Measurements from ENCODE around the gene CPA4. TPM values are rescaled to one million over a fixed set of nuclear protein-coding genes. Genes with fewer than 3 reads are reported as not detected.

The CPA4 gene
- total RNA-seq, 4 donors from 2014 or later, result not detected

DNA sequence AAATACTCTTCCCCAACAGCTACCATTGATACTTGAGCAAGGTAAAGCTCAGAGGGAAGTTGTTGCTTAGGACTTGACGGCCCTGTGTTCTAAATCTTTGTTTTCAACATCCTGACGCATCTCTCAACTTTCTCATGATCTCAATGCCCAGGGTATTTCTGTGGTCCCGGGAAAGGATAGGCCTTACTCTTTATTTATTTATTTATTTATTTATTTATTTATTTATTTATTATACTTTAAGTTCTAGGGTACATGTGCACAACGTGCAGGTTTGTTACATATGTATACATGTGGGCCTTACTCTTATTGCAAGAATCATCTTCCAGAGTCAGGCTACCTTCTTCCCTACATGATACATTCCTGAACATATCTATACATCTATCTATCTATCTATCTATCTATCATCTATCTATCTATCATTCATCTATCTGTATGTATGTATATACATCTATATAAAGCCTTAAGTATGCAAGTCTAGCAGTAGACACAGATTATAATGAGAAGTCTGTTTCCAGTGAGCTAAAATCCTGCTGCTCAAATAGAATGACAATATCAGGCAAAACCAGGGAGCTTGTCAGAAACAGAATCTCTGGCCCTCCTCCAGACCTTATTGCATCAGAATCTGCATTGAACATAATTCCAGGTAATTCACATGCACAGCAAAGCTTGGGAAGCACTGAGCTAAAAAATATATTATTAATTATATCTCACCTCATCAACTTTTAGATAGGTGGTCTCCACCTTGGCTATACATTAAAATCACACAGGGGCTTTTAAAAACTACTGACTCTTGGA is 39.5 kb downstream of the CPA4 start:
- TF ChIP-seq POLR2A (IDR thresholded peaks at IDR 0.05), result no peak
- TF ChIP-seq, protein P1, sequence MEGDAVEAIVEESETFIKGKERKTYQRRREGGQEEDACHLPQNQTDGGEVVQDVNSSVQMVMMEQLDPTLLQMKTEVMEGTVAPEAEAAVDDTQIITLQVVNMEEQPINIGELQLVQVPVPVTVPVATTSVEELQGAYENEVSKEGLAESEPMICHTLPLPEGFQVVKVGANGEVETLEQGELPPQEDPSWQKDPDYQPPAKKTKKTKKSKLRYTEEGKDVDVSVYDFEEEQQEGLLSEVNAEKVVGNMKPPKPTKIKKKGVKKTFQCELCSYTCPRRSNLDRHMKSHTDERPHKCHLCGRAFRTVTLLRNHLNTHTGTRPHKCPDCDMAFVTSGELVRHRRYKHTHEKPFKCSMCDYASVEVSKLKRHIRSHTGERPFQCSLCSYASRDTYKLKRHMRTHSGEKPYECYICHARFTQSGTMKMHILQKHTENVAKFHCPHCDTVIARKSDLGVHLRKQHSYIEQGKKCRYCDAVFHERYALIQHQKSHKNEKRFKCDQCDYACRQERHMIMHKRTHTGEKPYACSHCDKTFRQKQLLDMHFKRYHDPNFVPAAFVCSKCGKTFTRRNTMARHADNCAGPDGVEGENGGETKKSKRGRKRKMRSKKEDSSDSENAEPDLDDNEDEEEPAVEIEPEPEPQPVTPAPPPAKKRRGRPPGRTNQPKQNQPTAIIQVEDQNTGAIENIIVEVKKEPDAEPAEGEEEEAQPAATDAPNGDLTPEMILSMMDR (IDR thresholded peaks at IDR 0.05), result no peak
- no peak for DNase-seq
- Histone ChIP-seq H3K36me3 (no peaks in the 10 kb centered on the region), H3K27ac (no peak overlapping the region), H3K4me1 (no peaks in the 10 kb centered on the region), H3K4me3 (no peak overlapping the region), H3K9me3 (no peaks in the 10 kb centered on the region), H3K27me3 (no peaks in the 10 kb centered on the region)

DNA sequence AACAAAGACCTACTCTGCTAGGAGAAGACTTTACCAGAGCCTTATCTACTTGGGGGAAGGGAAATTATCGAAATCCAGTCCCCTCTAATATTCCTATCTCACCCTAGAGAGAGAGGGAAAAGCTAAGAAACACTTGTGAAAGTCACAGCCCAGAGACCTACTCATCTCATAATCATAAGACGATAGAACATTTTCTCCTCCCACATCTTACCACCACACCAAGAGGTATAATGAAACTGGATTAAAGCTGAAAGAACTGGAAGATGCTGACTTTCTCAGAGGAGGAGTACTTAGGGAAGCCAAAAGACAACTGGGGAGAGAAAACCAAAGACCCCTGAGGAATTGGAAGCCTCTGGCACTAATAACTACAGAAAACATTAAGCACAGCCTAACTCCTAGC is 40.9 kb downstream of the CPA4 start:
- no peaks in the 10 kb centered on the region for H3K36me3 ChIP-seq
- DNase-seq, result no peak
- H3K9me3 ChIP-seq, result no peaks in the 10 kb centered on the region
- no peak overlapping the region for H3K4me3 ChIP-seq
- H3K4me1 ChIP-seq, result no peaks in the 10 kb centered on the region
- TF ChIP-seq, protein P1 (IDR thresholded peaks at IDR 0.05), result no peak
- TF ChIP-seq POLR2A (IDR thresholded peaks at IDR 0.05), result no peak
- H3K27me3 ChIP-seq, result no peaks in the 10 kb centered on the region
- no peak overlapping the region for H3K27ac ChIP-seq

DNA sequence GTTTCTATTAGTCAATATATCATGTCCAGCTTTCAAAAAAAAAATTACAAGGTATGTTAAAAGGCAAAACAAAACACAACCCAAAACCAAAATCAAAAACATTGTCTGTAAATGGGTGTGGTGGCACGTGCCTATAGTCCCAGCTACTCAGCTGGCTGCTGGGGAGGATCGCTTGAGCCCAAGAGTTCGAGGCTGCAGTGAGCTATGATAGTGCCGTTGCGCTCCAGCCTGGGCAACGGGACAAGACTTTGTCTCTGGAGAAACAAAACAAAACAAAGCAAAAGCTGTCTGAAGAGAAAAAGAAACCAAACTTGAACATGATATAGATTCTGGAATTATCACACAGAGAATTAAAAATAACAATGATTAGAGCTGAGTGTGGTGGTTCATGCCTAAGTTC is 41.3 kb downstream of the CPA4 start:
- H3K27me3 ChIP-seq, result no peaks in the 10 kb centered on the region
- H3K9me3 ChIP-seq, result no peaks in the 10 kb centered on the region
- DNase-seq, result no peak
- H3K27ac ChIP-seq, result no peak overlapping the region
- TF ChIP-seq, protein P1 (IDR thresholded peaks at IDR 0.05), result no peak
- no peak for TF ChIP-seq POLR2A (IDR thresholded peaks at IDR 0.05)
- no peaks in the 10 kb centered on the region for H3K36me3 ChIP-seq
- no peaks in the 10 kb centered on the region for H3K4me1 ChIP-seq
- H3K4me3 ChIP-seq, result no peak overlapping the region

DNA sequence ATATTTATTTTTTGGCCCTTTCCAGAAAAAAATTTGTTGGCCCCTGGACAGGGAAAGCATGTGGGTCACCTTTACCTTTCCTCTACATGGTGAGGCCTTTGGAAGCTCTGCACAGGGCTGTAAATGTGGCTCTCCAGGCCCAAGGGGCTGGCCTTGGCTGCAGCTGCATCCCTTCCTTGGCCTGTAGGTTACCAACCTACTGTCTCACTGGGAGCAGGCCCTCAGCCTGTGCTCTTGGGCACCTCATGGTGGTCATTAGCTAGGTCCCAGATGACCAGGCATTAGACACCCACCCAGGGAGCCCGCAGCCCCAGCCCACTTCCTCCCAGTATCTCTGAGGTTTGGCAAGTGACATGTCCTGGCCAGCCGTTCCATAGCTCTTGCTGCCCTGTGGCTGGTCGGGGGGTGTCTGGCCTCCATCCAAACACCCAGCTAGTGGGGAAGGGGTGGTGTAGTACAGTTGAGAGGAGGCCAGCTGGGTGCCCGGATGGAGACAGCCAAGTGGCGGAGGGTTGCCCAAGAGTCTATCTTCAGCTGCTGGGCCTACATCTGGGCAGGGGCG is 44.5 kb downstream of the CPA4 start:
- Histone ChIP-seq H3K4me1 (no peaks in the 10 kb centered on the region), H3K4me3 (no peak overlapping the region), H3K27ac (no peak overlapping the region), H3K9me3 (no peaks in the 10 kb centered on the region), H3K36me3 (no peaks in the 10 kb centered on the region), H3K27me3 (no peaks in the 10 kb centered on the region)
- no peak for DNase-seq
- TF ChIP-seq, protein P1 (IDR thresholded peaks at IDR 0.05), result no peak
- TF ChIP-seq POLR2A (IDR thresholded peaks at IDR 0.05), result no peak

DNA sequence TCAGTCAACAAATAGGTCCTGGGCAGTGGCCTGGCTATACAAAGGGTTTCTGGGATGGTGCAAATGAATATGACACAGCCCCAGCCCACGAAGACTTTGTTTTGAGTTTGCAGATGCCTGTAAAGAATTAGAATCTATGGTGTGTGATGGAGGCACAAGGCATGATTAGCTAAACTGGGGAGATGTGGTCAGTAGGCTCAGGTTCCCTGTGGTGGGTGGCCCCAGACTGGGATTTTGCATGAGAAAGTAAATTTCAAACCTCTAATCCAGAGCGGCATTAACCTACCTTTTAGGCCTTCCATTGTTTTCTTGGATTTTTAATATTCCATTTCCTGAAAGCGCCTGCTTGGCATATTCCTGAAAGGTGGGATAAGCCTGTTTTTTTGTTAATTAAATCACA is 45.3 kb downstream of the CPA4 start:
- TF ChIP-seq, protein P1 (IDR thresholded peaks at IDR 0.05), result no peak
- TF ChIP-seq POLR2A (IDR thresholded peaks at IDR 0.05), result no peak
- Histone ChIP-seq H3K4me1 (no peaks in the 10 kb centered on the region), H3K36me3 (no peaks in the 10 kb centered on the region), H3K9me3 (no peaks in the 10 kb centered on the region), H3K27me3 (no peaks in the 10 kb centered on the region), H3K27ac (no peak overlapping the region), H3K4me3 (no peak overlapping the region)
- no peak for DNase-seq

Data from Peyer's patch (tissue), 4 donors.